ENCODE data around the gene PITPNC1.

GRCh38 chr17:67425571-67426160 lies 48.6 kb downstream of the PITPNC1 start:
- TF ChIP-seq, protein P1, sequence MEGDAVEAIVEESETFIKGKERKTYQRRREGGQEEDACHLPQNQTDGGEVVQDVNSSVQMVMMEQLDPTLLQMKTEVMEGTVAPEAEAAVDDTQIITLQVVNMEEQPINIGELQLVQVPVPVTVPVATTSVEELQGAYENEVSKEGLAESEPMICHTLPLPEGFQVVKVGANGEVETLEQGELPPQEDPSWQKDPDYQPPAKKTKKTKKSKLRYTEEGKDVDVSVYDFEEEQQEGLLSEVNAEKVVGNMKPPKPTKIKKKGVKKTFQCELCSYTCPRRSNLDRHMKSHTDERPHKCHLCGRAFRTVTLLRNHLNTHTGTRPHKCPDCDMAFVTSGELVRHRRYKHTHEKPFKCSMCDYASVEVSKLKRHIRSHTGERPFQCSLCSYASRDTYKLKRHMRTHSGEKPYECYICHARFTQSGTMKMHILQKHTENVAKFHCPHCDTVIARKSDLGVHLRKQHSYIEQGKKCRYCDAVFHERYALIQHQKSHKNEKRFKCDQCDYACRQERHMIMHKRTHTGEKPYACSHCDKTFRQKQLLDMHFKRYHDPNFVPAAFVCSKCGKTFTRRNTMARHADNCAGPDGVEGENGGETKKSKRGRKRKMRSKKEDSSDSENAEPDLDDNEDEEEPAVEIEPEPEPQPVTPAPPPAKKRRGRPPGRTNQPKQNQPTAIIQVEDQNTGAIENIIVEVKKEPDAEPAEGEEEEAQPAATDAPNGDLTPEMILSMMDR (conservative IDR thresholded peaks at IDR 0.05 in 1 of 2, IDR thresholded peaks at IDR 0.05 in 1 of 2; ENCODE audit: low read depth in 1 of 2, low read length in 2 of 2), result no peak
- no peak for TF ChIP-seq EZH2 (IDR thresholded peaks at IDR 0.05; ENCODE audit: low read length, missing control alignments)

Data from fibroblast of lung (primary cell).